NCI-H748 (cell line): Measurements from ENCODE around the gene NT5DC2.
A peak's percentile ranks its signal among the peaks of the same experiment; 100 is the strongest.

Experiments used
- DNase-seq: peaks from one replicate; lab custom pipeline; 2025; ENCODE audit not compliant: unreplicated experiment; lab: John Stamatoyannopoulos, UW

Gene NT5DC2

GRCh38 chr3:52490035-52490938, 43.4 kb downstream of the NT5DC2 start:
- DNase-seq = no peak

GRCh38 chr3:52489453-52489852, 44.2 kb downstream of the NT5DC2 start:
- no peak for DNase-seq

GRCh38 chr3:52488746-52489145, 44.9 kb downstream of the NT5DC2 start:
- no peak for DNase-seq

GRCh38 chr3:52487788-52488691, 45.6 kb downstream of the NT5DC2 start:
- no peak for DNase-seq

GRCh38 chr3:52487050-52487787, 46.4 kb downstream of the NT5DC2 start:
- no peak for DNase-seq

- DNase-seq = no peak
Observed at GRCh38 chr3:52484680-52485461, 48.8 kb downstream of the NT5DC2 start.

- DNase-seq = no peak
Observed at GRCh38 chr3:52483577-52484381, 49.9 kb downstream of the NT5DC2 start.

GRCh38 chr3:52483081-52483480, 50.6 kb downstream of the NT5DC2 start:
- no peak for DNase-seq

GRCh38 chr3:52481819-52482521, 51.7 kb downstream of the NT5DC2 start:
- DNase-seq = peak; percentile 2

- DNase-seq = no peak
Observed at GRCh38 chr3:52480768-52481715, 52.6 kb downstream of the NT5DC2 start.

GRCh38 chr3:52479877-52480575, 53.6 kb downstream of the NT5DC2 start:
- no peak for DNase-seq

GRCh38 chr3:52479037-52479876, 54.4 kb downstream of the NT5DC2 start:
- DNase-seq = no peak

GRCh38 chr3:52477796-52478095, 55.9 kb downstream of the NT5DC2 start:
- no peak for DNase-seq

- DNase-seq = no peak
Observed at GRCh38 chr3:52477076-52477795, 56.4 kb downstream of the NT5DC2 start.
